CD14-positive monocyte (primary cell): ENCODE measurements around the gene RANBP17. TPM values are rescaled to one million over a fixed set of nuclear protein-coding genes. Genes with fewer than 3 reads are reported as not detected.

Experiments used
- DNase-seq, 3 donors: peaks; one replicate each; pipeline ENCODE4 v3.0.0-alpha.2; 2011 to 2022
- H2AFZ ChIP-seq: 2 replicates; pipeline ENCODE4 v1.6.0; 2012; ENCODE audit warnings: mild to moderate bottlenecking, low read depth, low read length, inconsistent platforms; ENCODE audit not compliant: insufficient read depth, poor library complexity, severe bottlenecking
- H3K27ac ChIP-seq, 2 donors: 1 replicate in 1 of 2; 2 replicates in 1 of 2; pipeline ENCODE4 v1.5.1; 2012 to 2013; ENCODE audit warnings: low read length in 2 of 2, control low read depth in 1 of 2, inconsistent platforms in 1 of 2, low read depth in 1 of 2, mild to moderate bottlenecking in 1 of 2
- H3K27me3 ChIP-seq, 2 donors: one replicate each; pipeline versions ENCODE4 v1.6.0 to v1.6.1; 2011 to 2013; ENCODE audit warnings: low read length in 2 of 2; ENCODE audit not compliant: control insufficient read depth in 2 of 2, insufficient read depth in 2 of 2
- H3K36me3 ChIP-seq, 2 donors: replicated peaks in 1 of 2; 1 replicate in 1 of 2; 2 replicates in 1 of 2; pipeline versions ENCODE4 v1.5.1 to v1.6.1; 2012 to 2013; ENCODE audit warnings: low read length in 2 of 2, control low read depth in 1 of 2, inconsistent platforms in 1 of 2, mild to moderate bottlenecking in 1 of 2; ENCODE audit not compliant: insufficient read depth in 2 of 2, control insufficient read depth in 1 of 2
- H3K4me1 ChIP-seq, 2 donors: 1 replicate in 1 of 2; 2 replicates in 1 of 2; pipeline versions ENCODE4 v1.5.1 to v1.6.1; 2012 to 2013; ENCODE audit warnings: low read length in 2 of 2, control low read depth in 1 of 2, inconsistent platforms in 1 of 2, mild to moderate bottlenecking in 1 of 2, moderate library complexity in 1 of 2; ENCODE audit not compliant: insufficient read depth in 2 of 2, control insufficient read depth in 1 of 2
- H3K4me2 ChIP-seq: replicated peaks from 2 replicates; pipeline ENCODE3; 2012; ENCODE audit warnings: low read length, moderate library complexity, mild to moderate bottlenecking; ENCODE audit not compliant: poor library complexity, severe bottlenecking; ENCODE audit errors: extremely low read depth
- H3K4me3 ChIP-seq, 3 experiments: fragments of 200-600 bp in 1 of 3; sonication (generic) in 1 of 3; replicated peaks in 1 of 3; 1 replicate in 2 of 3; 2 replicates in 1 of 3; pipeline ENCODE4 v1.5.1; 2011 to 2013; ENCODE audit warnings: low read length in 3 of 3, mild to moderate bottlenecking in 3 of 3, control low read depth in 2 of 3, low read depth in 2 of 3, inconsistent platforms in 1 of 3, moderate library complexity in 1 of 3
- H3K79me2 ChIP-seq: 2 replicates; pipeline ENCODE4 v1.6.0; 2012; ENCODE audit warnings: mild to moderate bottlenecking, control low read depth, inconsistent platforms, low read length, moderate library complexity; ENCODE audit not compliant: insufficient read depth
- H3K9ac ChIP-seq: 2 replicates; pipeline ENCODE4 v1.6.0; 2017; ENCODE audit warnings: low read length, mild to moderate bottlenecking; ENCODE audit not compliant: insufficient read depth, poor library complexity, severe bottlenecking
- H3K9me3 ChIP-seq, 2 donors: replicated peaks in 1 of 2; 1 replicate in 1 of 2; 2 replicates in 1 of 2; pipeline versions ENCODE4 v1.5.1 to v1.6.1; 2012 to 2013; ENCODE audit warnings: low read length in 2 of 2, control low read depth in 1 of 2; ENCODE audit not compliant: control insufficient read depth in 1 of 2, insufficient read depth in 1 of 2
- H4K20me1 ChIP-seq: 2 replicates; pipeline ENCODE4 v1.6.0; 2012; ENCODE audit warnings: mild to moderate bottlenecking, low read length, control low read depth, moderate library complexity; ENCODE audit not compliant: insufficient read depth
- H3K27ac Mint-ChIP-seq, 7 donors: one replicate each; pipeline ENCODE4 v1.8.0; 2020; ENCODE audit warnings: mild to moderate bottlenecking in 7 of 7, mixed read lengths in 7 of 7, moderate library complexity in 6 of 7, inconsistent platforms in 2 of 7
- H3K27me3 Mint-ChIP-seq, 3 donors: one replicate each; pipeline ENCODE4 v1.8.0; 2021 to 2022; ENCODE audit warnings: low read depth in 3 of 3, mild to moderate bottlenecking in 3 of 3, mixed read lengths in 3 of 3, moderate library complexity in 3 of 3, inconsistent platforms in 1 of 3
- H3K36me3 Mint-ChIP-seq, 2 donors: one replicate each; pipeline ENCODE4 v1.8.0; 2020; ENCODE audit warnings: mixed read lengths in 2 of 2, inconsistent platforms in 1 of 2, mild to moderate bottlenecking in 1 of 2
- H3K4me1 Mint-ChIP-seq: one replicate; pipeline ENCODE4 v1.8.0; 2020; ENCODE audit warnings: mild to moderate bottlenecking, mixed read lengths
- H3K4me3 Mint-ChIP-seq, 2 donors: one replicate each; pipeline ENCODE4 v1.8.0; 2020; ENCODE audit warnings: mild to moderate bottlenecking in 2 of 2, mixed read lengths in 2 of 2, moderate library complexity in 1 of 2
- H3K9me3 Mint-ChIP-seq, 7 donors: one replicate each; pipeline ENCODE4 v1.8.0; 2020 to 2022; ENCODE audit warnings: mixed read lengths in 7 of 7, mild to moderate bottlenecking in 6 of 7, moderate library complexity in 6 of 7, inconsistent platforms in 2 of 7
- WGBS: methylation state at CpG from one replicate; pipeline ENCODE4 v1.1.5; 2013; ENCODE audit warnings: missing lambda C conversion rate; ENCODE audit not compliant: insufficient coverage; 5-methylcytosine and 5-hydroxymethylcytosine counted together
- intact Hi-C, 2 donors: fragments of 100-400 bp; cut with micrococcal nuclease; formaldehyde crosslinking; loops; one replicate each; pipeline versions ENCODE4 v1.15.0 to v1.15.1; 2023
- polyA plus RNA-seq, 3 donors: library from polyadenylated mRNA; depleted of rRNA in 1 of 3; unstranded in 2 of 3; stranded (reverse) in 1 of 3; fragments of 300-500 nt in 2 of 3; fragments of >200 nt in 1 of 3; fragmentation: Illumina TruSeq in 2 of 3; gene quantifications; 1 replicate in 2 of 3; 2 replicates in 1 of 3; pipeline ENCODE4 v1.2.3, GENCODE V29; 2012 to 2021
- TF ChIP-seq, protein P1 (sequence below): fragments of 200-600 bp; IDR thresholded peaks from one replicate; pipeline ENCODE4 v1.8.0; 2022; ENCODE audit warnings: antibody characterized with exemption, mild to moderate bottlenecking

The RANBP17 gene
- polyA plus RNA-seq, 3 donors, result 0.07 to 0.13 TPM; not detected in 1

DNA sequence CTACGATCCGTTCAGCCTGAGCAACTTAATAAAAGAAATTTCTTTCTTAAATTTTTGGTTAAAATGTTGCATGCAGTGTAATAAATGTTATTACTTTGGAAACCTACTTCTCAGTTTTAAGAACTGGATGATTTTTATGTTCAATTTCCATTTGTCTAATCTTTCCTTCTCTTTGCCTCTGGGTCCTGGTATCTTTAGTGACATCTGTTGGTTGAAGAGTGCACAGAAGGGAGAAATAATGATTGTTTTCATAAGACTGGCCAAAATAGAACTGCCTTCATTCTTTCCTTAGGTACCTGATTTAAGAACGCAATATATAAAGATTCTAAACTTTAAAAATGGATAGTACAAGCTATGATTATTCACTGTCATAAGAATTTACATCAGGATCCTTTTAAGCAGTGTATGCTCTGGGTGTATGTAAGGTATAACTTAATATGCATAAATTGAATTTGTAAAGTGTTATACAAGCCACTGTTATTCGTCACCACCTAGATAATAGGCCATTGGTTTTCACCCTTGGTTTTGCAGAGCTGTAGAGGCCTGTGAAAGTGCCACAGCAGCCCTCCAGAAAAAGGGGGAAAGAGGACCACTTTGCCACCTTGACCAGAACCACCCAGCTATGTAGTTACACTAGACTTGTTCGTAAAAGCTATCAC is 364.4 kb downstream of the RANBP17 start:
- Mint-ChIP-seq H3K9me3 (no peaks in the 10 kb centered on the region), H3K36me3 (no peaks in the 10 kb centered on the region), H3K4me1 (peaks cover 2% of the 10 kb centered on the region), H3K27me3 (peaks cover 0 to 2% (median 0%) of the 10 kb centered on the region in 3 donors), H3K4me3 (no peak overlapping the region), H3K27ac (no peak overlapping the region)
- H2AFZ ChIP-seq, result no peak overlapping the region
- no peak overlapping the region for H3K4me3 ChIP-seq
- no peaks in the 10 kb centered on the region for H3K36me3 ChIP-seq
- no peak overlapping the region for H3K27ac ChIP-seq
- H4K20me1 ChIP-seq, result no peaks in the 10 kb centered on the region
- H3K9me3 ChIP-seq, result no peaks in the 10 kb centered on the region
- no peaks in the 10 kb centered on the region for H3K27me3 ChIP-seq
- TF ChIP-seq, protein P1, sequence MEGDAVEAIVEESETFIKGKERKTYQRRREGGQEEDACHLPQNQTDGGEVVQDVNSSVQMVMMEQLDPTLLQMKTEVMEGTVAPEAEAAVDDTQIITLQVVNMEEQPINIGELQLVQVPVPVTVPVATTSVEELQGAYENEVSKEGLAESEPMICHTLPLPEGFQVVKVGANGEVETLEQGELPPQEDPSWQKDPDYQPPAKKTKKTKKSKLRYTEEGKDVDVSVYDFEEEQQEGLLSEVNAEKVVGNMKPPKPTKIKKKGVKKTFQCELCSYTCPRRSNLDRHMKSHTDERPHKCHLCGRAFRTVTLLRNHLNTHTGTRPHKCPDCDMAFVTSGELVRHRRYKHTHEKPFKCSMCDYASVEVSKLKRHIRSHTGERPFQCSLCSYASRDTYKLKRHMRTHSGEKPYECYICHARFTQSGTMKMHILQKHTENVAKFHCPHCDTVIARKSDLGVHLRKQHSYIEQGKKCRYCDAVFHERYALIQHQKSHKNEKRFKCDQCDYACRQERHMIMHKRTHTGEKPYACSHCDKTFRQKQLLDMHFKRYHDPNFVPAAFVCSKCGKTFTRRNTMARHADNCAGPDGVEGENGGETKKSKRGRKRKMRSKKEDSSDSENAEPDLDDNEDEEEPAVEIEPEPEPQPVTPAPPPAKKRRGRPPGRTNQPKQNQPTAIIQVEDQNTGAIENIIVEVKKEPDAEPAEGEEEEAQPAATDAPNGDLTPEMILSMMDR, result no peak
- WGBS, result 80% methylated on average over 1 of the region's 5 CpGs
- H3K4me2 ChIP-seq, result no peak overlapping the region
- no peaks in the 10 kb centered on the region for H3K4me1 ChIP-seq
- H3K9ac ChIP-seq, result no peak overlapping the region
- no peak for DNase-seq
- H3K79me2 ChIP-seq, result no peaks in the 10 kb centered on the region
- intact Hi-C loops, result no loop called here

DNA sequence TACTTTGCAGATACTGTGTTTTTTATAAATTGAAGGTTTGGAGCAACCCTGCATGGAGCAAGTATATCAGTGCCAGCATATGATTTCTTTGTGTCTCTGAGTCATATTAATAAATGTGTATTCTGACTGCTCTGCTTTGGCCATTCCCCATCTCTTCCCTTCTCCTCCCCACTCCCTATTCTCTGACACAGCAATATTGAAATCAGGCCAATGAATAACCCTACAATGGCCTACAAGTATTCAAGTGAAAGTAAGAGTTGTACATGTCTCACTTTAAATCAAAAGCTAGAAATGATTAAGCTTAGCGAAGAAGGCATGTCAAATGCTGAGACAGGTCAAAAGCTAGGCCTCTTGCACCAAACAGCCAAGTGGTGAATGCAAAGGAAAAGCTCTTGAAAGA is 365.0 kb downstream of the RANBP17 start:
- H3K36me3 Mint-ChIP-seq, result no peaks in the 10 kb centered on the region
- TF ChIP-seq, protein P1, result no peak
- Histone ChIP-seq H4K20me1 (no peaks in the 10 kb centered on the region), H3K79me2 (no peaks in the 10 kb centered on the region), H3K36me3 (no peaks in the 10 kb centered on the region), H3K27ac (no peak overlapping the region), H3K9ac (no peak overlapping the region), H3K27me3 (no peaks in the 10 kb centered on the region), H2AFZ (no peak overlapping the region), H3K4me1 (no peaks in the 10 kb centered on the region), H3K9me3 (no peaks in the 10 kb centered on the region), H3K4me2 (no peak overlapping the region), H3K4me3 (no peak overlapping the region)
- peaks cover 2% of the 10 kb centered on the region for H3K4me1 Mint-ChIP-seq
- no CpG with 5 or more reads among the region's 1 CpG for WGBS
- no peak for DNase-seq
- H3K4me3 Mint-ChIP-seq, result no peak overlapping the region
- H3K27ac Mint-ChIP-seq, result no peak overlapping the region
- peaks cover 0 to 2% (median 0%) of the 10 kb centered on the region in 3 donors for H3K27me3 Mint-ChIP-seq
- no peaks in the 10 kb centered on the region for H3K9me3 Mint-ChIP-seq
- intact Hi-C loops, result no loop called here
